ENCODE data around the gene NOC2L. TPM values are rescaled to one million over a fixed set of nuclear protein-coding genes. Genes with fewer than 3 reads are reported as not detected.
A peak's percentile ranks its signal among the peaks of the same experiment; 100 is the strongest.

Gene NOC2L
- total RNA-seq, 1 experiment from 2014 or later, result 214 TPM

GRCh38 chr1:905811-906599 lies 53.1 kb downstream of the NOC2L start:
- BruUV-seq (replicated peaks), result no TSS peak
- ChIA-PET CTCF (interaction anchor here (0.6 to 1.2 kb wide), 2 partner anchors 37 to 49 kb away, joined by 3 to 4 read pairs; no protein-coding TSS in a partner anchor), POLR2A (ENCODE audit: low non-redundant PET) (no interaction called here)
- TF ChIP-seq EZH2 (IDR thresholded peaks at IDR 0.05; ENCODE audit: borderline replicate concordance, low read depth, low read length, poor library complexity, severe bottlenecking) (no peak), CTCF (conservative IDR thresholded peaks at IDR 0.05; ENCODE audit: low read depth, low read length) (no peak)
- H3K27me3 ChIP-seq (replicated peaks; ENCODE audit: insufficient read depth, low read depth, low read length, poor library complexity), result no peaks in the 10 kb centered on the region
- H3K4me3 ChIP-seq (ENCODE audit: low read depth, low read length, poor library complexity, severe bottlenecking), result peak overlapping the region; percentile 54
- no peaks in the 10 kb centered on the region for H3K9me3 ChIP-seq (ENCODE audit: low read depth, low read length, poor library complexity, severe bottlenecking)
- intact Hi-C loops (cut with micrococcal nuclease; ENCODE audit: unreplicated experiment), result loop anchor here (2.0 kb wide), 1 partner anchor 35 kb away; no protein-coding TSS in a partner anchor
- H3K4me1 ChIP-seq (ENCODE audit: insufficient read depth, low read length, poor library complexity, severe bottlenecking), result peaks cover 30% of the 10 kb centered on the region
- no peak overlapping the region for H3K27ac ChIP-seq (ENCODE audit: low read depth, low read length, poor library complexity, severe bottlenecking)
- H3K36me3 ChIP-seq (ENCODE audit: insufficient read depth, low read length, poor library complexity, severe bottlenecking), result no peaks in the 10 kb centered on the region
- DNase-seq (ENCODE audit: low spot score), result no peak

- intact Hi-C loops (cut with micrococcal nuclease; ENCODE audit: unreplicated experiment), result loop anchor here (2.0 kb wide), 1 partner anchor 36 kb away; no protein-coding TSS in a partner anchor
- CTCF ChIA-PET, result interaction anchor here (0.6 to 1.3 kb wide), 7 partner anchors 20 to 615 kb away, joined by 3 to 10 read pairs (median 5); no protein-coding TSS in a partner anchor
- H3K36me3 ChIP-seq (ENCODE audit: insufficient read depth, low read length, poor library complexity, severe bottlenecking), result no peaks in the 10 kb centered on the region
- H3K9me3 ChIP-seq (ENCODE audit: low read depth, low read length, poor library complexity, severe bottlenecking), result no peaks in the 10 kb centered on the region
- peak overlapping the region; percentile 54 for H3K4me3 ChIP-seq (ENCODE audit: low read depth, low read length, poor library complexity, severe bottlenecking)
- H3K27me3 ChIP-seq (replicated peaks; ENCODE audit: insufficient read depth, low read depth, low read length, poor library complexity), result no peaks in the 10 kb centered on the region
- peaks cover 22% of the 10 kb centered on the region for H3K4me1 ChIP-seq (ENCODE audit: insufficient read depth, low read length, poor library complexity, severe bottlenecking)
- TF ChIP-seq EZH2 (IDR thresholded peaks at IDR 0.05; ENCODE audit: borderline replicate concordance, low read depth, low read length, poor library complexity, severe bottlenecking), result no peak
- TF ChIP-seq CTCF (conservative IDR thresholded peaks at IDR 0.05; ENCODE audit: low read depth, low read length), result no peak
- BruUV-seq (replicated peaks), result TSS peak; percentile 72
- DNase-seq (ENCODE audit: low spot score), result peak; percentile 94
- peak overlapping the region; percentile 77 for H3K27ac ChIP-seq (ENCODE audit: low read depth, low read length, poor library complexity, severe bottlenecking)
- POLR2A ChIA-PET (ENCODE audit: low non-redundant PET), result no interaction called here
These were observed 53.8 kb downstream of the NOC2L start for GRCh38 chr1:905071-905749.

- DNase-seq (ENCODE audit: low spot score), result peak; percentile 90
- intact Hi-C loops (cut with micrococcal nuclease; ENCODE audit: unreplicated experiment), result loop anchor here (2.0 kb wide), 1 partner anchor 36 kb away; no protein-coding TSS in a partner anchor
- Histone ChIP-seq H3K4me1 (ENCODE audit: insufficient read depth, low read length, poor library complexity, severe bottlenecking) (peaks cover 20% of the 10 kb centered on the region), H3K9me3 (ENCODE audit: low read depth, low read length, poor library complexity, severe bottlenecking) (no peaks in the 10 kb centered on the region), H3K27me3 (replicated peaks; ENCODE audit: insufficient read depth, low read depth, low read length, poor library complexity) (no peaks in the 10 kb centered on the region), H3K27ac (ENCODE audit: low read depth, low read length, poor library complexity, severe bottlenecking) (peak overlapping the region; percentile 77), H3K36me3 (ENCODE audit: insufficient read depth, low read length, poor library complexity, severe bottlenecking) (no peaks in the 10 kb centered on the region), H3K4me3 (ENCODE audit: low read depth, low read length, poor library complexity, severe bottlenecking) (peak overlapping the region; percentile 54)
- ChIA-PET CTCF (interaction anchor here (0.6 to 1.3 kb wide), 10 partner anchors 21 to 616 kb away, joined by 3 to 10 read pairs (median 4); no protein-coding TSS in a partner anchor), POLR2A (ENCODE audit: low non-redundant PET) (no interaction called here)
- BruUV-seq (replicated peaks), result no TSS peak
- TF ChIP-seq CTCF (conservative IDR thresholded peaks at IDR 0.05; ENCODE audit: low read depth, low read length), result peak; percentile 66
- TF ChIP-seq EZH2 (IDR thresholded peaks at IDR 0.05; ENCODE audit: borderline replicate concordance, low read depth, low read length, poor library complexity, severe bottlenecking), result no peak
These were observed 54.6 kb downstream of the NOC2L start for GRCh38 chr1:904310-904950.
